ENCODE measurements around the gene TIMM29.

GRCh38 chr19:10912619-10913018, 16.0 kb upstream of the TIMM29 start:
- TF ChIP-seq TAF1 (IDR thresholded peaks at IDR 0.05; ENCODE audit: low read depth, low read length): no peak
- no peak for TF ChIP-seq POLR2A (IDR thresholded peaks at IDR 0.05; ENCODE audit: low read depth, low read length)
- no peak for TF ChIP-seq POLR2AphosphoS5 (IDR thresholded peaks at IDR 0.05; ENCODE audit: low read depth, low read length)
